Measurements from ENCODE around the gene AZGP1. TPM values are rescaled to one million over a fixed set of nuclear protein-coding genes. Genes with fewer than 3 reads are reported as not detected.

The AZGP1 gene
- 0.18 TPM in 1 of 2 replicates, not detected in the other for total RNA-seq (2014; rRNA removed)
- Bru-seq, nascent RNA, result percentile 7 among the genes with signal in this experiment
- BruChase-seq, experiment 1, labeled RNA remaining after a 6-hour chase, result percentile 7 among the genes with signal in this experiment
- not detected for BruChase-seq, experiment 2, labeled RNA remaining after a 2-hour chase
- long read RNA-seq, result 0 reads

DNA sequence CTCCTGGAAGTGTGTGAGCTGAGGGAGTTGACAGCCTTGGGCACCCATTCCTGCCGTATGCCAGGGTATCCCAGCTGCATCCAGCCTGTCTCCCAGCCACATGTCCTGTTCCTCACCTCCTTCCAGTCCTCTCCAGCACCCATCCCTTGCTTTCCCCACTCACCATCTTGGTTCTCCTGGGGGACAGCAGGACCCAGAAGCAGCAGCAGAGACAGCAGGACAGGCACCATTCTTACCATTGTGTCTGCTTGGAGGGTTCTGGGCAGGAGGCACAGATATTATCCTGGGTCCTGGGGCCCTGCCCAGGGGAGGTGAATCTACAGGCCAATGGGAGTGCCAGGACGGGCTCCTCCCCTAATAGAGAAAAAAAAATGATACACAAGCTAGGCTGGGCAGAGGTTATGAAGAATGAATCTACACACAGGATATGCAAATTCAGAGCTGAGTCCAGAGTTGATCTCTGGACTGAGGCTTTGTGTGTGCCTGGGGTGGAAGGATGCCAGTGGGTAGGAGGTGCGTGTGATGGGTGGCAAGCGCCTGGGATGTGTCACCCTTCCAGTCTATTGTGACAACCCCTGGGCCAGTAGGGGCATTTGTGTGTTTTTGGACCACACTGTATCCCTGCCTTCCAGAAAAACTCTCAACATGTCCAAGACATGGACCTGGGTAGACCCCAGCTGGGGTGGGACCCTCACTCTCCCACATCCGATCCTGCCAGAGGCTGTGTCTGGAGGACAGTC is at the start of gene AZGP1:
AZGP1 (minus strand) TSS at position 250 of the 740 bp plus-strand sequence; CDS start at position 239, 11 bp downstream.
- DNase-seq (peak; percentile 27), ATAC-seq (no peak)
- H3K9ac ChIP-seq (ENCODE audit: low read length), result no peak within 1 kb of the TSS
- TF ChIP-seq, protein P1, sequence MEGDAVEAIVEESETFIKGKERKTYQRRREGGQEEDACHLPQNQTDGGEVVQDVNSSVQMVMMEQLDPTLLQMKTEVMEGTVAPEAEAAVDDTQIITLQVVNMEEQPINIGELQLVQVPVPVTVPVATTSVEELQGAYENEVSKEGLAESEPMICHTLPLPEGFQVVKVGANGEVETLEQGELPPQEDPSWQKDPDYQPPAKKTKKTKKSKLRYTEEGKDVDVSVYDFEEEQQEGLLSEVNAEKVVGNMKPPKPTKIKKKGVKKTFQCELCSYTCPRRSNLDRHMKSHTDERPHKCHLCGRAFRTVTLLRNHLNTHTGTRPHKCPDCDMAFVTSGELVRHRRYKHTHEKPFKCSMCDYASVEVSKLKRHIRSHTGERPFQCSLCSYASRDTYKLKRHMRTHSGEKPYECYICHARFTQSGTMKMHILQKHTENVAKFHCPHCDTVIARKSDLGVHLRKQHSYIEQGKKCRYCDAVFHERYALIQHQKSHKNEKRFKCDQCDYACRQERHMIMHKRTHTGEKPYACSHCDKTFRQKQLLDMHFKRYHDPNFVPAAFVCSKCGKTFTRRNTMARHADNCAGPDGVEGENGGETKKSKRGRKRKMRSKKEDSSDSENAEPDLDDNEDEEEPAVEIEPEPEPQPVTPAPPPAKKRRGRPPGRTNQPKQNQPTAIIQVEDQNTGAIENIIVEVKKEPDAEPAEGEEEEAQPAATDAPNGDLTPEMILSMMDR (conservative IDR thresholded peaks at IDR 0.05; ENCODE audit: low read depth, low read length), result no peak
- TF ChIP-seq EZH2 (IDR thresholded peaks at IDR 0.05; ENCODE audit: low read length, unreplicated experiment), result no peak
- no peak for TF ChIP-seq EZH2phosphoT487 (IDR thresholded peaks at IDR 0.05; ENCODE audit: borderline replicate concordance, low read length)
- no peak within 1 kb of the TSS for H2AFZ ChIP-seq (ENCODE audit: low read length)
- no peaks in the 10 kb centered on the region for H3K4me1 ChIP-seq (ENCODE audit: insufficient read depth, low read length)
- no peaks in the 10 kb centered on the region for H3K36me3 ChIP-seq (ENCODE audit: low read depth, low read length)
- H4K20me1 ChIP-seq (ENCODE audit: low read length), result no peaks in the 10 kb centered on the region
- H3K27me3 ChIP-seq (ENCODE audit: low read length), result no peaks in the 10 kb centered on the region
- no peaks in the 10 kb centered on the region for H3K9me3 ChIP-seq (ENCODE audit: low read length)
- H3K9me2 ChIP-seq (replicated peaks; ENCODE audit: low read length), result no peaks in the 10 kb centered on the region
- no peak within 1 kb of the TSS for H3K27ac ChIP-seq (ENCODE audit: low read length)
- ChIA-PET CTCF (no interaction called here), POLR2A (ENCODE audit: unreplicated experiment) (no interaction called here)
- H3K4me2 ChIP-seq (ENCODE audit: low read length), result no peak within 1 kb of the TSS
- no peaks in the 10 kb centered on the region for H3K79me2 ChIP-seq (ENCODE audit: low read length)
- no peaks in the 10 kb centered on the region for H3F3A ChIP-seq (ENCODE audit: low read length, unreplicated experiment)
- intact Hi-C loops (cut with micrococcal nuclease), result no loop called here
- H3K4me3 ChIP-seq (ENCODE audit: low read length), result no peak within 1 kb of the TSS
- BruUV-seq (replicated peaks), result no TSS peak

DNA sequence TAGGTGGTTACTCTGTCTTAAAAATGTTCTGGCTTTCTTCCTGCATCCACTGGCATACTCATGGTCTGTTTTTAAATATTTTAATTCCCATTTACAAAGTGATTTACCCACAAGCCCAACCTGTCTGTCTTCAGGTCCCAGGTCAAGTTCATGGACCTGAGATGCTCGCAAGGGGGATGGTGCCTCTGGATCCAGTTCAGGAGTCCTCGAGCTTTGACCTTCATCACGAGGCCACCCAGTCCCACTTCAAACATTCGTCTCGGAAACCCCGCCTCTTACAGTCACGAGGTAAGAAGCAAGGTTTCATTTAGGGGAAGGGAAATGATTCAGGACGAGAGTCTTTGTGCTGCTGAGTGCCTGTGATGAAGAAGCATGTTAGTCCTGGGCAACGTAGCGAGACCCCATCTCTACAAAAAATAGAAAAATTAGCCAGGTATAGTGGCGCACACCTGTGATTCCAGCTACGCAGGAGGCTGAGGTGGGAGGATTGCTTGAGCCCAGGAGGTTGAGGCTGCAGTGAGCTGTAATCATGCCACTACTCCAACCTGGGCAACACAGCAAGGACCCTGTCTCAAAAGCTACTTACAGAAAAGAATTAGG is 48.3 kb upstream of the AZGP1 start:
- DNase-seq (no peak), ATAC-seq (no peak)
- Histone ChIP-seq H3K4me3 (ENCODE audit: low read length) (no peak overlapping the region), H3K79me2 (ENCODE audit: low read length) (peaks cover 31% of the 10 kb centered on the region), H3K36me3 (ENCODE audit: low read depth, low read length) (peaks cover 33% of the 10 kb centered on the region), H3F3A (ENCODE audit: low read length, unreplicated experiment) (peaks cover 7% of the 10 kb centered on the region), H2AFZ (ENCODE audit: low read length) (no peak overlapping the region), H3K4me1 (ENCODE audit: insufficient read depth, low read length) (peaks cover 8% of the 10 kb centered on the region), H3K9me3 (ENCODE audit: low read length) (no peaks in the 10 kb centered on the region), H3K4me2 (ENCODE audit: low read length) (no peak overlapping the region), H3K9ac (ENCODE audit: low read length) (no peak overlapping the region), H4K20me1 (ENCODE audit: low read length) (no peaks in the 10 kb centered on the region), H3K9me2 (replicated peaks; ENCODE audit: low read length) (no peaks in the 10 kb centered on the region), H3K27ac (ENCODE audit: low read length) (no peak overlapping the region), H3K27me3 (ENCODE audit: low read length) (no peaks in the 10 kb centered on the region)
- CTCF ChIA-PET, result interaction anchor here (0.6 kb wide), 1 partner anchor 37 kb away, joined by 4 read pairs; no protein-coding TSS in a partner anchor
- intact Hi-C loops (cut with micrococcal nuclease), result no loop called here
- TF ChIP-seq EZH2phosphoT487 (IDR thresholded peaks at IDR 0.05; ENCODE audit: borderline replicate concordance, low read length) (no peak), EZH2 (IDR thresholded peaks at IDR 0.05; ENCODE audit: low read length, unreplicated experiment) (no peak)
- TF ChIP-seq, protein P1 (conservative IDR thresholded peaks at IDR 0.05; ENCODE audit: low read depth, low read length), result no peak
- POLR2A ChIA-PET (ENCODE audit: unreplicated experiment), result no interaction called here
- BruUV-seq (replicated peaks), result no TSS peak
